Mucosa of descending colon (tissue), 3 donors: Measurements from ENCODE around the gene PRPF18. TPM values are rescaled to one million over a fixed set of nuclear protein-coding genes. Genes with fewer than 3 reads are reported as not detected.

Experiments used
- ATAC-seq: fragments of 200-7000 bp; cut with Tn5 transposase; one replicate; pipeline ENCODE4 v1.9.1; 2020; ENCODE audit warnings: mild to moderate bottlenecking, moderate library complexity
- DNase-seq, 3 donors: peaks; one replicate each; pipeline ENCODE4 v3.0.0-alpha.2; 2020
- H3K36me3 ChIP-seq: fragments of 200-600 bp; one replicate; pipeline ENCODE4 v1.8.0; 2021; ENCODE audit warnings: low read depth, mild to moderate bottlenecking
- H3K4me1 ChIP-seq: fragments of 200-600 bp; one replicate; pipeline ENCODE4 v1.8.0; 2021; ENCODE audit warnings: low read depth, mild to moderate bottlenecking
- H3K4me3 ChIP-seq: fragments of 200-600 bp; one replicate; pipeline ENCODE4 v1.8.0; 2021; ENCODE audit warnings: mild to moderate bottlenecking
- H3K9me3 ChIP-seq: fragments of 200-600 bp; one replicate; pipeline ENCODE4 v1.8.0; 2021; ENCODE audit warnings: mild to moderate bottlenecking
- intact Hi-C, 2 donors: fragments of 100-400 bp; cut with DNase I in 1 of 2; cut with micrococcal nuclease in 1 of 2; formaldehyde crosslinking; loops; one replicate each; pipeline versions ENCODE4 v1.11.0 to v1.11.1; 2022; cut with DNase I, micrococcal nuclease
- total RNA-seq, 3 donors: library from RNA; stranded (reverse); fragmentation: NEBNext Ultra II Directional in 2 of 3; extraction: Animal tissue kit (Norgen Biotek cat#: 25700) in 2 of 3; gene quantifications; one replicate each; pipeline versions ENCODE4 v1.2.1 to v1.2.4, GENCODE V29; 2021 to 2023
- TF ChIP-seq, protein P1 (sequence below): fragments of 200-600 bp; IDR thresholded peaks from one replicate; pipeline ENCODE4 v1.8.0; 2022; ENCODE audit warnings: antibody characterized with exemption, mild to moderate bottlenecking
- donor health status: DM: no; HTN: no; CAD: no; lungs with moderate emphysema.
- donor health status: DM: no; HTN: no; CAD: no.
- donor health status: DM: no; HTN: yes; CAD: no.

Gene PRPF18
- total RNA-seq, 3 donors from 2014 or later, result 20.8 to 26.1 (median 25.9) TPM

GRCh38 chr10:13644866-13645265, 58.1 kb downstream of the PRPF18 start:
- no peak for DNase-seq
- Histone ChIP-seq H3K4me1 (no peaks in the 10 kb centered on the region), H3K4me3 (no peak overlapping the region), H3K36me3 (no peaks in the 10 kb centered on the region), H3K9me3 (peaks cover 12% of the 10 kb centered on the region)
- TF ChIP-seq, protein P1, sequence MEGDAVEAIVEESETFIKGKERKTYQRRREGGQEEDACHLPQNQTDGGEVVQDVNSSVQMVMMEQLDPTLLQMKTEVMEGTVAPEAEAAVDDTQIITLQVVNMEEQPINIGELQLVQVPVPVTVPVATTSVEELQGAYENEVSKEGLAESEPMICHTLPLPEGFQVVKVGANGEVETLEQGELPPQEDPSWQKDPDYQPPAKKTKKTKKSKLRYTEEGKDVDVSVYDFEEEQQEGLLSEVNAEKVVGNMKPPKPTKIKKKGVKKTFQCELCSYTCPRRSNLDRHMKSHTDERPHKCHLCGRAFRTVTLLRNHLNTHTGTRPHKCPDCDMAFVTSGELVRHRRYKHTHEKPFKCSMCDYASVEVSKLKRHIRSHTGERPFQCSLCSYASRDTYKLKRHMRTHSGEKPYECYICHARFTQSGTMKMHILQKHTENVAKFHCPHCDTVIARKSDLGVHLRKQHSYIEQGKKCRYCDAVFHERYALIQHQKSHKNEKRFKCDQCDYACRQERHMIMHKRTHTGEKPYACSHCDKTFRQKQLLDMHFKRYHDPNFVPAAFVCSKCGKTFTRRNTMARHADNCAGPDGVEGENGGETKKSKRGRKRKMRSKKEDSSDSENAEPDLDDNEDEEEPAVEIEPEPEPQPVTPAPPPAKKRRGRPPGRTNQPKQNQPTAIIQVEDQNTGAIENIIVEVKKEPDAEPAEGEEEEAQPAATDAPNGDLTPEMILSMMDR, result no peak
- intact Hi-C loops, result no loop called here
- ATAC-seq, result no peak

- no peaks in the 10 kb centered on the region for H3K9me3 ChIP-seq
- H3K36me3 ChIP-seq, result no peaks in the 10 kb centered on the region
- ATAC-seq (no peak), DNase-seq (no peak)
- TF ChIP-seq, protein P1, result no peak
- no peaks in the 10 kb centered on the region for H3K4me1 ChIP-seq
- intact Hi-C loops, result no loop called here
- no peak overlapping the region for H3K4me3 ChIP-seq
Measured at GRCh38 chr10:13648425-13648824, 61.7 kb downstream of the PRPF18 start.

GRCh38 chr10:13649844-13650520, 63.2 kb downstream of the PRPF18 start:
- Histone ChIP-seq H3K36me3 (no peaks in the 10 kb centered on the region), H3K9me3 (no peaks in the 10 kb centered on the region), H3K4me3 (no peak overlapping the region), H3K4me1 (no peaks in the 10 kb centered on the region)
- TF ChIP-seq, protein P1, result no peak
- no peak for DNase-seq
- ATAC-seq, result no peak
- intact Hi-C loops, result no loop called here

GRCh38 chr10:13650961-13651360, 64.2 kb downstream of the PRPF18 start:
- intact Hi-C loops, result no loop called here
- no peaks in the 10 kb centered on the region for H3K4me1 ChIP-seq
- TF ChIP-seq, protein P1, result no peak
- H3K9me3 ChIP-seq, result no peaks in the 10 kb centered on the region
- ATAC-seq (no peak), DNase-seq (no peak)
- H3K36me3 ChIP-seq, result no peaks in the 10 kb centered on the region
- H3K4me3 ChIP-seq, result no peak overlapping the region

DNA sequence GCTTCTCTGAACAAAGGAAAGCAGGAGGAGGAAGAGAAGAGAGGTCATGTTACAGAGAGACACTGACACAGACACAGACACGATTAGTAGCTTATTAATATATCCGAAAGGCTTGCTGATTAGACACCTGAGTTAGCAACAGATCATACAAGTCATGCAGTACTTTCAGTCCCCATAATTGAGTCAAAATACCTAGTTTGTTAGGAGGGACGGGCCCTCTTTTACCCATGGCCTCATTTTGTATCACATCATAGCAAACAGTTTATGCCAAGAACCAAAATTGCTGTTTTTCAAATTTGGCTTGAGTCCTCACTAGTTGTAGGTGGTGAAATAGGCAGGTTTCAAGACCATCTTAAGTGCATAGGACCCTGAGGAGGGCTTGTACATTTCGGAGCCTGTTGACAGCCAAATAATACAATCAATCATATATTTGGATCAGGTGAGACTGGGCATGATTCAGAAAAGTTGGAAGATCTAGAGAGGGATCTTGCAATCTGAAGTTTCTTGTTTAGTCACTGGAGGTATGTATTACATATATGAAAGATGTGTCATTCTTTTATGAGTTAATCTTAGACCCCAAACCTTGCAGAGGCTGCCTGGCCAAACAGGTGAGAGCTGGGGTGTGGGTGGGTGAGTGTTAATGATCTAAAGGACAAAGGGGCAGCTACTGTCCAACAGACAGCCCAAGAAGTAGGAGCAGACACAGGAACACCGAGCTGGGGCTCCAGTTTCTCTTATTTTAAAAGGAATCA, 65.4 kb downstream of the PRPF18 start:
- Histone ChIP-seq H3K4me3 (no peak overlapping the region), H3K36me3 (no peaks in the 10 kb centered on the region), H3K9me3 (no peaks in the 10 kb centered on the region), H3K4me1 (no peaks in the 10 kb centered on the region)
- ATAC-seq (no peak), DNase-seq (no peak)
- TF ChIP-seq, protein P1, result no peak
- intact Hi-C loops, result no loop called here
